SH-SY5Y (cell line): ENCODE data around the gene PARVB.

Source experiments
- GATA2 ChIP-seq: IDR thresholded peaks from 2 replicates; pipeline ENCODE4 v1.6.1; 2011; ENCODE audit warnings: mild to moderate bottlenecking, low read depth, low read length
- GATA3 ChIP-seq: IDR thresholded peaks from 2 replicates; pipeline ENCODE4 v1.6.1; 2011; ENCODE audit warnings: low read depth, mild to moderate bottlenecking, low read length, moderate library complexity

- TF ChIP-seq GATA2 (no peak), GATA3 (no peak)
Measured at GRCh38 chr22:44032126-44032730, 8.1 kb downstream of the PARVB start.
